GM19395 (cell line): ENCODE data around the gene KCNIP4.
A peak's percentile ranks its signal among the peaks of the same experiment; 100 is the strongest.

Source experiments
- ATAC-seq: cut with Tn5 transposase; IDR thresholded peaks from one replicate; pipeline ENCODE4 v1.9.1; 2021; ENCODE audit warnings: mild to moderate bottlenecking, moderate library complexity; ENCODE audit not compliant: unreplicated experiment

KCNIP4 gene

DNA sequence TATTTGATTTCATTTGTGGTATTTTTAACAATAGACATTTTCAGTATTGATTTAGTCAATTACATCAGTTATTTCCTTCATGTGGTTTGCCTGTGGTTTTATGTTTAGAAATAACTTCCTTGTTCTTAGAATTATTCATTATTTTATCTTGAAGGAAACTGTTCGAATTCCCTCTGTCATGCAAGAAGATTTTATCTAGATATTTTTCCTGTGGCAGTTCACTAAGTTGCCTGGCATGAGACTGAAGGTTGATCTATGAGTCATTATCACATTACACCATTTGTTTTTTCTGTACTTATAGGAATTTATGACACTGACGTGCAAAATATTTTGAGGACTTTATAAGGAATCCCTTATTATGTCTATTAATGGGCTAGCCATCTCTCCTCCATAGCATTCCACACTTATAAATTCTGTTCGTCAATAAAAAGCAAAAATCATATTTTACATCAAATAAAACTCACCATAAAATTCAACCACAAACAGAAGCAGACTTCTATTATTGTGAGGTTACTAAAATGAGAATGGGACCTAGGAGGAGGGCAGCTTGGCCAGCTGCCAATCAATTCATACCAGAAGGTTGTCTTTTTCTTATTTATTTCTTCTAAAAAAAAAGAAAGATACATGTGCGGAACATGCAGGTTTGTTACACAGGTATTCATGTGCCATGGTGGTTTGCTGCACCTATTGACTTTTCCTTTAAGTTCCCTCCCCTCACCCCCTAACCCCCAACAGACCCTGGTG, 179.0 kb downstream of the KCNIP4 start:
- ATAC-seq = no peak

GRCh38 chr4:21768349-21769310, 179.9 kb downstream of the KCNIP4 start:
- ATAC-seq = peak; percentile 62

DNA sequence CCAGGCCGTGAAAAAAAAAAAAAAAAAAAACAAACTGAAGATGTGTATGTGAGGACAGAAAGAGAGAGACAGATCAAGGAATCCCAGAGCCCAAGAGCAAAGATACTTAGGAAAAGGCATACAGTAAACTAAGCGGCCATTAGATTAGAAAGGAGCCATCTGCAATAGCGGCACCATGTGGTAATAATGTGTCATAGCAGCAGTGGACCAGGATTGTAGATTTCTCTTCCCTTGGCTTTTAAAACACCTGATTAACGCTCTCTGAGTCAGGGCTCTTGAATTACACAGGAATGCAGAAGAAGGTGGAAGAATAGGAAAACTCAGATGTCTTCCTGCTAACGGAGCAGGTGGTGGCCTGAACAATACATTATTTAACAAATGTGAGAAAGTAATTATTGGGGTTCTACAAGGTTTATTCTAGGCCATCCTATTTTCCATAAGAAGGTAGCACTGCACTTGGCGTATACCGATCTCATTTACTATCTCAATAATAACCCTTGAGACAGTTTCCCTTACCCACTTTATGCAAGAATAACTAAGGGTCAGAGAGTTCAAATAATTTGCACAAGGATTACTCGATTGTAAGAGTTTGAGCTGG, 182.7 kb downstream of the KCNIP4 start:
- ATAC-seq = peak; percentile 70

DNA sequence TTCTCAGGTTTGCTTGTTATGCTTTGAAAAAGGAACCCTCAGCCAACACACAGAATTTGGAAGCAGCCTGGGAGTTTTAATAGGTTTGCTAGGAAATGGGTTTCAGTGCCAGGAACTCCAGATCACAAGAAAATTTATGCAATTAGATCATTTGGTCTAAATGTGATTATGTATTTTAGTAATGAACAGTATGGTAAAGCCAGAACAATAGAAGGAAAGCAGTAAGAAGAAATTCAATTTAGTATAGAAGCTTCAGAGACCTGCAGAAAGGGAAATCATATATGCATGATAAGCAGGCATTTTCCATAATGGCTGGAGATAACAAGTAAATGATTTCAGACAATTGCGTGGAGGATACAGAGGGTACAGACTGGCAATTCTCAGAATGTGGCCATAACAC, 184.7 kb downstream of the KCNIP4 start:
- ATAC-seq = no peak

DNA sequence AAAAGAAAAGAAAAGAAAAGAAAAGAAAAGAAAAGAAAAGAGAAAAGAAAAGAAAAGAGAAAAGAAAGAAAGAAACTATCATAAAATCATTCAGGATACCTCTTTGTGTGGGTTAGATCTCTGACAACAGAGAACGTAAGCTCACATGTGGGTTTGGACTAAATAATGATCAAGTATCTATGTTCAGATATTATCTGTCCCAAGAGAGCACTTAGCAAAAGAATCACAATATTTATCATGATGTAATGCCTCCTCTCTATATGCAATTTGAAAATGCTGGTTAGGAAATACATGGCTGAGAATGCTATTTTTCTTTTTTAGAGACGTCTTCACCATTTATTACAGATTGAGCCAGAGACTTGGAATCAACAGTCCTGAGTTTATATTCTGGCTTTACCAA, 191.3 kb downstream of the KCNIP4 start:
- no peak for ATAC-seq

- ATAC-seq = no peak
These were observed 195.3 kb downstream of the KCNIP4 start for GRCh38 chr4:21753084-21753760.

GRCh38 chr4:21752616-21753015, 196.0 kb downstream of the KCNIP4 start:
- ATAC-seq = no peak

DNA sequence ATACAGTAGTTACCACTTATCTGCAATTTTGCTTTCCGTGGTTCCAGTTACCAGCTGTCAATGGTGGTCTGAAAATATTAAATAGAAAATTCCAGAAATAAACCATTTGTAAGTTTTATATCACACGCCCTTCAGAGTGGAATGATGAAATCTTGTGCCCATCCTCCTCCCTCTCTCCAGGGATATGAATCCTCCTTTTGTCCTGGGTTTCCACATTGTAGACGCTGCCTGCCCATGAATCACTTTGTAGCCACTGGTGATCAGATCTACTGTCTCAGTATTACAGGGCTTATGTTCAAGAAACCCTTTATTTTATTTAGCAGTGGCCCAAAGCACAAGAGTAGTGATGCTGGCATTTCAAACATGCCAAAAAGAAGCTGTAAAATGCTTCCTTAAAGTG, 198.6 kb downstream of the KCNIP4 start:
- ATAC-seq = no peak

- no peak for ATAC-seq
These were observed 199.2 kb downstream of the KCNIP4 start for GRCh38 chr4:21749412-21749811.

DNA sequence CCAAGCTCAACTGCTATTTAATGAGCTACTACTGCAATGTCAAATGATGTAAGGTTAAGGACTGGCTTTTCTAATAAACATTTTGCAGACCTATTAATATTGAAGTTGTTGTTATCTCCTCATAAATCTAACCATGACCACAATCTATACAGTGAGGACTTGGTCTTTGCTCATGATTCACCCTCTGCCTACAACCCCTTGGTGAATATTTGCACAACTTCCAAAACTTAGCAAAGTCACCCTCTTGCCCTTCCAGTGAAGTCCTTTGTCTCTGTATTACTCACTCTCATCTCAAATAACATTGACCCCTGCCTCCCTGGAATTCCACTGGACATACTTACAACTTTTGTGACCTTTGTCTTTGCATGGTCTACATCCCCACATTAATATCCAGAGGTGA, 204.5 kb downstream of the KCNIP4 start:
- no peak for ATAC-seq

GRCh38 chr4:21742326-21742725, 206.2 kb downstream of the KCNIP4 start:
- ATAC-seq = no peak

GRCh38 chr4:21738821-21739220, 209.8 kb downstream of the KCNIP4 start:
- ATAC-seq = no peak

GRCh38 chr4:21735866-21736265, 212.7 kb downstream of the KCNIP4 start:
- no peak for ATAC-seq

DNA sequence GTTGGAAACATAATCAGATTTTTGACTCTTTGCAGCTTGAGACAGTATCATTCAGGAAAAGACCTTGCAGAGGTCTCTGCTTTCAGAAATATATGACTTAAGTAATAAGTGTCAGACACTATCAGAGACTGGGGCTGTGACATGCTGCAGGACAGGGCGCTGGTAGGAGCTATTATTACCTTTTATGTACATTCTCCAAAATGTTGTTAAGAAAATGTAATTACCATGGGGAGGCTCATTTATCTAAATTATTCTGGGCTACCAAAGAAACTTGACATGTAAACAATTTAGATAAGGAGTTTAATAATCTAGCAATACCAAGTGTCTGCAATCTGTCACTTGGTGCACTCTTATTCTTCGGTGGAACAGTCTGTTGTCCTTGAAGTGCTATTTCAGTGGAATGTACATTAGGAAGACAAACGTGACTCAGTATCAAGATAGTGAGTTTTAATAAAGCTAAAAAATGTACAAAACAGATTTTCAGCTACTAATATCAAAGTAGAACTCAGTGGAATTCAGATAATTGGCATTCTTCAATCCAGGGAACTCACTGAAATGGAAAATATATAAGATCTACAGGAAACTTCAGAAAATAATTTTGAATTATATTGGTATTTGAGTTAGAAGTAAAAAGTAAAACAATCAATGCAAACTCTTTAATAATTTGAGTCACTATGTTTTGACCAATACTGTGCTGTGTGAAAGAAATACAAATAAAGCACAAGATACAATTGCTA, 214.5 kb downstream of the KCNIP4 start:
- no peak for ATAC-seq

- ATAC-seq = no peak
These were observed 220.3 kb downstream of the KCNIP4 start for GRCh38 chr4:21728304-21728703.

DNA sequence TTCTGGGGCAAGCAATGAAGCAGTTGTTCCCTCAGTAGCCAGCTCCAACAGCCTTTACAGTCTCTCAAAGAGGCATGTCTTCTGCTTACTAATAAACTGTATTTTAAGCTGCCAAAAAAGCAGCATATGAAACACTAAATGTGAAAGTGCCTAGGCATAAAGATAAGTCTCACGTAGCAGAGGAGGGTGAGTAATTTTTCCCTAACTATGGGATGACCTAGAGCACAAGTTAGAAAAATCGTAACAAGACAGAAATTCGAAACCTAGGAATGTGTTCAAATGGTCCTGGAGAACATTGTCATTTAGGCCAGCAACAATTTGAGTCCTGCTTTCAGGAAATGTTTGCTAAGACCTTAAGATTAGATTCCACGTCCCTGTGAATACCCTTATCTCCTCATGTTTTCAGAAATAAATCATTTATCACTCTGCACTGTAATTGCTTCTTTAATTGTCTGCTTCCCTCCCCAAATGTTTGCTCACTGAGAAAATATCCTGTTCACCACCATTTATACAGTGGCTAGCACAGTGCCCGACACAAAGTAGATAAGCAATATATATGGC, 222.2 kb downstream of the KCNIP4 start:
- no peak for ATAC-seq

- ATAC-seq = no peak
These were observed 226.3 kb downstream of the KCNIP4 start for GRCh38 chr4:21722157-21722839.

DNA sequence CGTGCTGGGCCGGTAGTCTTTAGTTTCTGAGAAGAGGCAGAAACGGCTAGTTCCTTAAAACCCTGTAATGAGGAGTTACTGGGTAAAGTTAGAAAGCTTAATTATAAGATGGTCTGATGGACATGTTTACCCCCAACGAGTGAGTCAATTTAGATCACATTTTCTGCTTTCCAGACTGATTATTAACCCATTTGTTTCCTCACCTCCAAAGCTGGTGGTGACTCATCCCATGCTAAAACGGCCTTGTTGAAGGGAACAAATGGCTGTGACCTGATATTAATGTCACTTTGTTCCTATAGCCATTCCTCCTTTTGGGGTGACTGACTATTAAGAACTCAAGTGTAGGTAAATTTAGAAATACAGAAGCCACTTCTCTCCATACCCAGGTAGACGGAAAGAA, 232.0 kb downstream of the KCNIP4 start:
- ATAC-seq = no peak

DNA sequence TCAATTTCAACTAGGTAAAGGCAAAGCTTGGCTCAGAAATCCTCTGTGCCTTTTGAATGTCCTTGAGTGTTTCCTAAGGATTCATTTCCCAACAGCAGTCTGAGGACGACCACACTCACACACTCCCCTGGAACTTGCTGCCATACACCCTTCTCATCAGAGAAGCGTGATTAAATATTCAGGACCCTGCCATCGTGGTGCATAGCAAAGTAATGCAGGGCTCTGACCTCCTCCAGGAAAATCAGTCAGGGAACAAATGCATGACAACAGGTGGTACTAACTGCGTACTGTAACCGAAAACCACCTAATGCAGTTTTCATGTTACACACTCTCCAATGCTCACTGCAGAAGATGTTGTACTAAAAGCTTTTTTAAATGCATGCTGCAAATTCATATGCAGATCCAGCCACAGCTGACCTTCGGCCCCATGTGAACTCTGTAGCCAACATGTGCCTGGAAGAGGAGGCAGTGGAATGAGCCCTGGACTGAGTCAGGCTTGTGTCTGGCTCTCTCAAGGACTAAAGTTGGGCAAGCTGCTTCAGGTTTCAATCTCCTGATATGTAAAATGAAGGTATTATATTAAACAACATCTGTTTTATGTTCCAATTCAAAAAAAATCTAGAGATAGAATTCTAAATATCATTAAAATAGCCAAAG, 238.3 kb downstream of the KCNIP4 start:
- no peak for ATAC-seq
